Measurements from ENCODE around the gene PEPD.
A peak's percentile ranks its signal among the peaks of the same experiment; 100 is the strongest.

The PEPD gene

DNA sequence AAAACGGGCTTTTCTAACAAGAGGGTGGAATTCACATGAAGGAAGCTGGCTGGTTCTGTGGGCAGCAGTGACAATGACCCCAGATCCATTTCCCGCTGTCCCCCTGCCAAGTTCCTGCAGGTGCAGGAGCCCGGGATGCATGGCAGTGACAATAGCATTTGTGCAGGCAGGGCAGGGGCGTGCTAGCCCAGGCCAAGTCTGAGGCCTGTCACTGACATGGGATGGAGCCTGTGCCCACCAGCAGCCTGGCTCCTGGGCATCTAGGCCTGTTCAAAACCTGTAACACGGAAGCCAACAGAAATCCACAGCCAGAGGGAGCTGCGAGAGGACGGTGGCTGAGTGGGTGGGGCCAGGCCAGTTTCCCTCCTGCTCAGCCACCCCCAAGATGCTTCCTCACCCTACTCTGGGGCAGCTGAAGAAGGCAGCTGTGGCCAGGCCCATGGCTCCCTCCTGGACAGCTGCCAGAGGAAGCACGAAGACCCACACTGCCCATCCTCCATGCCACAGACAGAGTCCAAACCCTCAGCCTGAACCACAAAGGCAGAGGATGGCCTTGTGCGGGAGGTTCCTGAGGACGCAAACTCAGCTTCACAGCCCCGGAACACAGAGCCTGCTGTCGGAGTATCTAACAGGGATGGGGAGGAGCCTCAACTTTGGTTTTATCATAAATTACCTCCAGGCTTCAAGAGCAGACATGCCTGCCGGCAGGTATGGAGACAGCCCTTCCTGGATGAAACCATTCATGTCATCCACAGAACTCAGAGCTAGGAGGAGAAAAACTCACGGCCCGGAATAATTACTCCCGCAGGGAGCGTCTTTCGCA is 74.0 kb downstream of the PEPD start:
- H2AK5ac ChIP-seq (ENCODE audit: low read depth, low read length), result no peak overlapping the region
- peak overlapping the region; percentile 5 for H3K9ac ChIP-seq (ENCODE audit: low read depth, low read length, poor library complexity)
- no peak overlapping the region for H4K8ac ChIP-seq (ENCODE audit: low read depth, low read length)
- no peak overlapping the region for H3K4me3 ChIP-seq (ENCODE audit: low read length in 2 of 2)
- H2BK12ac ChIP-seq (ENCODE audit: low read length), result no peak overlapping the region
- H2BK15ac ChIP-seq (ENCODE audit: low read length), result no peak overlapping the region
- no peak overlapping the region for H2BK5ac ChIP-seq (ENCODE audit: low read length)
- H3K14ac ChIP-seq (ENCODE audit: low read length), result no peak overlapping the region
- WGBS, 2 donors (ENCODE audit: extremely low coverage in 2 of 2, insufficient read length in 2 of 2, insufficient replicate concordance in 1 of 2), result no CpG with 5 or more reads among the region's 18 CpGs
- no peaks in the 10 kb centered on the region for H3K27me3 ChIP-seq (ENCODE audit: control insufficient read depth in 3 of 3, insufficient read depth in 3 of 3, low read depth in 1 of 3, low read length in 3 of 3)
- H3K79me1 ChIP-seq (ENCODE audit: low read depth, low read length), result no peaks in the 10 kb centered on the region
- H2BK120ac ChIP-seq (ENCODE audit: low read depth, low read length), result no peak overlapping the region
- no peak overlapping the region for H4K91ac ChIP-seq (ENCODE audit: low read depth, low read length, poor library complexity)
- DNase-seq (ENCODE audit: low spot score), result no peak
- peak overlapping the region; percentile 28 for H3K18ac ChIP-seq (ENCODE audit: low read length)
- peaks cover 0 to 3% of the 10 kb centered on the region in 2 donors for H3K4me1 ChIP-seq (ENCODE audit: control insufficient read depth in 2 of 2, insufficient read depth in 1 of 2, low read depth in 1 of 2, low read length in 2 of 2)
- no peak overlapping the region for H2AFZ ChIP-seq (ENCODE audit: low read length)
- no peak overlapping the region for H3K4ac ChIP-seq (ENCODE audit: low read length)
- peaks cover 5 to 6% of the 10 kb centered on the region in 2 donors for H3K9me3 ChIP-seq (replicated peaks in 1 of 2; ENCODE audit: control insufficient read depth in 2 of 2, insufficient read depth in 1 of 2, low read depth in 1 of 2, low read length in 2 of 2)
- peaks cover 0 to 4% of the 10 kb centered on the region in 2 donors for H3K36me3 ChIP-seq (replicated peaks in 1 of 2; ENCODE audit: control insufficient read depth in 2 of 2, insufficient read depth in 2 of 2, low read length in 2 of 2)
- H3K4me2 ChIP-seq (ENCODE audit: insufficient read depth, low read length, poor library complexity, severe bottlenecking), result no peak overlapping the region
- H3K23ac ChIP-seq (ENCODE audit: low read depth, low read length, poor library complexity), result no peak overlapping the region
- no peak overlapping the region for H3K27ac ChIP-seq (replicated peaks; ENCODE audit: low read length)

DNA sequence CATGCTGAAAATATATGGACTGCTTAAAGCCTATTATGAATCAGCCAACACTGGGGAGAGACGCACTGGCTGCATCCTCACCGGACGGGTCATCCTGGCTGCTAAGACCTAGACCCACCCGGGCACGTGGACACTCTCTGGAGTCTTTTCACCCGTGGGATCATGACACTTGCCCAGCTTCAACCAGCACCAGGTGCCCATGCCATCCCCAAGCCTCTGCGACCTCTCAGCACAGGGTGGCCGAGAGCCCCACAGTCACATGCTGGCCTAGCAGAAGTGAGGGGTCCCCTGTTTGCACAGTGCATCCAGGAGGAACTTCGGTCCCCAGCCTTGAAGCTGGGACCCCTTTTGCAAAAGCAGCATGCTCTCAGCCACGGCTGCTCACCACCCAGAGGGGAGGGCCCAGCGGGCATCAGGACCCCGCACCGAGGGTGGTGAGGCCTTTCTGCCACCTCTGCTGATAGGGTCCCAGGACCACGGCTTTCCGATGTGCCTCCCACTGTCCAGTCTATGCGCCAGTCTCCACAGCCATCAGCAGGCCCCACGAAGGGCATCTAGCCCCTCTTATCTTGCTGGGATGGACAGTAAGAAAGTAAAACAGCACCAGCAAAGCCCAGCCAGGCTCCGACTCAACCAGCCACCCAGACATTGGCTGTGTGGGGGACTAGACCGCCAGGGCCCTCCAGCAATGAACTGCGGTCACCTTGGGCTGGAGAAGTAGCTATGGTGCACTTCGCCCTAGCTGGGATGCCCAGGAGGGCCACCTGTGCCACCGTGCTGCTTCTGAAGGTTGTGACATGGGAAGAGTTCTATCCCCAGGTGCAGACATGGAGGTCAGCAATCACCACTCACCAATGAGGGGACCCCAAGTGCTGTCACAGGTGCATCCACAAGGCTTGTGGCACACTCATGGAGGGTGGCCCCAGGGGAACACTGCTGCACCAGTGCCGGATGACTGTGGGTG is 75.0 kb downstream of the PEPD start:
- Histone ChIP-seq H3K36me3 (replicated peaks in 1 of 2; ENCODE audit: control insufficient read depth in 2 of 2, insufficient read depth in 2 of 2, low read length in 2 of 2) (peaks cover 0 to 4% of the 10 kb centered on the region in 2 donors), H2BK5ac (ENCODE audit: low read length) (no peak overlapping the region), H3K4me2 (ENCODE audit: insufficient read depth, low read length, poor library complexity, severe bottlenecking) (no peak overlapping the region), H2AK5ac (ENCODE audit: low read depth, low read length) (no peak overlapping the region), H2BK12ac (ENCODE audit: low read length) (no peak overlapping the region), H3K27me3 (ENCODE audit: control insufficient read depth in 3 of 3, insufficient read depth in 3 of 3, low read depth in 1 of 3, low read length in 3 of 3) (no peaks in the 10 kb centered on the region), H2BK15ac (ENCODE audit: low read length) (no peak overlapping the region), H3K4me1 (ENCODE audit: control insufficient read depth in 2 of 2, insufficient read depth in 1 of 2, low read depth in 1 of 2, low read length in 2 of 2) (peaks cover 0 to 3% of the 10 kb centered on the region in 2 donors), H3K9ac (ENCODE audit: low read depth, low read length, poor library complexity) (no peak overlapping the region), H3K4me3 (ENCODE audit: low read length in 2 of 2) (no peak overlapping the region), H3K14ac (ENCODE audit: low read length) (peak overlapping the region; percentile 58), H4K8ac (ENCODE audit: low read depth, low read length) (no peak overlapping the region), H3K79me1 (ENCODE audit: low read depth, low read length) (no peaks in the 10 kb centered on the region), H2BK120ac (ENCODE audit: low read depth, low read length) (no peak overlapping the region), H3K4ac (ENCODE audit: low read length) (no peak overlapping the region), H2AFZ (ENCODE audit: low read length) (no peak overlapping the region), H4K91ac (ENCODE audit: low read depth, low read length, poor library complexity) (no peak overlapping the region), H3K9me3 (replicated peaks in 1 of 2; ENCODE audit: control insufficient read depth in 2 of 2, insufficient read depth in 1 of 2, low read depth in 1 of 2, low read length in 2 of 2) (peaks cover 5 to 6% of the 10 kb centered on the region in 2 donors), H3K27ac (replicated peaks; ENCODE audit: low read length) (no peak overlapping the region), H3K23ac (ENCODE audit: low read depth, low read length, poor library complexity) (peak overlapping the region; percentile 2), H3K18ac (ENCODE audit: low read length) (no peak overlapping the region)
- no CpG with 5 or more reads among the region's 23 CpGs for WGBS, 2 donors (ENCODE audit: extremely low coverage in 2 of 2, insufficient read length in 2 of 2, insufficient replicate concordance in 1 of 2)
- DNase-seq (ENCODE audit: low spot score), result no peak

DNA sequence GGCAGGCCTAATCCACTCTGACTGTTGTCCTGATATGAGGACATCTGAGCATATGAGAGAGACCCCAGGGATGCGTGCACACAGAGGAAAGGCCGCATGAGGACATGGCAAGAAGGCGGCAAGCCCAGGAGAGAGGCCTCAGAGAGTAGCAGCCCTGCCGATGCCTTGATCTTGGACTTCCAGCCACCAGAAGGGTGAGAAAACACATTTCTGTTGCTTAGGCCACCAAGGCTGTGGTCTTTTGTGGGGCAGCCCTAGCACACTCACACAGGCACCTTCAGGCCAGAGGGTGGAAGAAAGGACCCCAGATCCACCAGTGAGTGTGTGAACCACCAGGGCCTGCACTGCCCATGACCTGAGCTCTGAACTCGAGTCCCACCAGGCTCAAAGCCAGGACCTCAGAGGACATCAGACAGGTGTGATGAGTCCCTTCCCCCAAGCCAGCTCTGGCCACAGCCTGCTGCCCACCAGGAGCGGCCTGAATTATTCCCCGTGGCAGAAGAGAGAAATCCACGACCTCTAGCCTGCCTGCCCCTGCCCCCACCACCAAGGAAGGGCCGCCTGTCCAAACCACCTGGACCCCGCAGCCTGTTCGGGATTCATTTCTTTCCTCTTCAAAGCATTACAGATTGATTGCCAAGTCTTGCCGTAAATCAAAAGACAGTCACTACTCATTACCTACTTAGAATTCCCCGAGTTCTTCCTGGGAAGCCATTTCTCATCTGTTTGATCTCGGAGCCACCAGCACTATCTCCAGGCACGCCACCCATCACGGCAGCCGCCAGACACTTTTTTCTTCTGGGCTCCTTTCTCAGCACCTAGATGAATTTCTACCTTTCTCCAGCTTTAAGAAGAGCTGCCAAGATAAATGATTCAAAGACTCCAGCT is 75.9 kb downstream of the PEPD start:
- Histone ChIP-seq H3K27me3 (ENCODE audit: control insufficient read depth in 3 of 3, insufficient read depth in 3 of 3, low read depth in 1 of 3, low read length in 3 of 3) (no peaks in the 10 kb centered on the region), H3K4me1 (ENCODE audit: control insufficient read depth in 2 of 2, insufficient read depth in 1 of 2, low read depth in 1 of 2, low read length in 2 of 2) (peaks cover 0 to 3% of the 10 kb centered on the region in 2 donors), H3K18ac (ENCODE audit: low read length) (no peak overlapping the region), H2BK12ac (ENCODE audit: low read length) (no peak overlapping the region), H2BK5ac (ENCODE audit: low read length) (no peak overlapping the region), H3K9me3 (replicated peaks in 1 of 2; ENCODE audit: control insufficient read depth in 2 of 2, insufficient read depth in 1 of 2, low read depth in 1 of 2, low read length in 2 of 2) (peaks cover under 1 to 4% of the 10 kb centered on the region in 2 donors), H4K8ac (ENCODE audit: low read depth, low read length) (no peak overlapping the region), H4K91ac (ENCODE audit: low read depth, low read length, poor library complexity) (no peak overlapping the region), H2BK15ac (ENCODE audit: low read length) (no peak overlapping the region), H2AFZ (ENCODE audit: low read length) (no peak overlapping the region), H3K14ac (ENCODE audit: low read length) (no peak overlapping the region), H3K36me3 (replicated peaks in 1 of 2; ENCODE audit: control insufficient read depth in 2 of 2, insufficient read depth in 2 of 2, low read length in 2 of 2) (peaks cover 0 to 4% of the 10 kb centered on the region in 2 donors), H3K23ac (ENCODE audit: low read depth, low read length, poor library complexity) (no peak overlapping the region), H3K4me3 (ENCODE audit: low read length in 2 of 2) (no peak overlapping the region), H2AK5ac (ENCODE audit: low read depth, low read length) (no peak overlapping the region), H2BK120ac (ENCODE audit: low read depth, low read length) (no peak overlapping the region), H3K4me2 (ENCODE audit: insufficient read depth, low read length, poor library complexity, severe bottlenecking) (no peak overlapping the region), H3K9ac (ENCODE audit: low read depth, low read length, poor library complexity) (no peak overlapping the region), H3K27ac (replicated peaks; ENCODE audit: low read length) (no peak overlapping the region), H3K4ac (ENCODE audit: low read length) (no peak overlapping the region), H3K79me1 (ENCODE audit: low read depth, low read length) (no peaks in the 10 kb centered on the region)
- no CpG with 5 or more reads among the region's 17 CpGs for WGBS, 2 donors (ENCODE audit: extremely low coverage in 2 of 2, insufficient read length in 2 of 2, insufficient replicate concordance in 1 of 2)
- DNase-seq (ENCODE audit: low spot score), result no peak

All from neuronal stem cell (in vitro differentiated cells).